ENCODE results near the gene DOCK8.

DNA sequence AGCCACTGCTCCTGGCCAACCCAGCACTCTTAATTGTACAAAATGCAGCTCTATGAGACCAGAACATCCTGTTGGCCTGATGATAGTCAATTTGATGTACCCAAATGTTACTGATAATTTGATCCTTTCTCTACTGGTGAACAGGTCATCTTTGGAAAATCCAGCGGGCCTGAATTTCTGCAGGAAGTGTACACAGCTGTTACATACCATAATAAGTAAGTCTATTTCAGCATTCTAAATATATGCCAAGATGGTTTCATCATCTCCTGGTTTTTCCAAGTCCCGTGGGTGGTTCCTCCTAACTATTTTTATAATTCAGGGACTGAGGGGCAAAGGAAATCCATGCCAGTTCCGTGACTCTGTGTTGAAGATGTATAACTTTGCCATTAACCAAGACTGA lies 155.4 kb downstream of the DOCK8 start:
- TF ChIP-seq, protein P1, sequence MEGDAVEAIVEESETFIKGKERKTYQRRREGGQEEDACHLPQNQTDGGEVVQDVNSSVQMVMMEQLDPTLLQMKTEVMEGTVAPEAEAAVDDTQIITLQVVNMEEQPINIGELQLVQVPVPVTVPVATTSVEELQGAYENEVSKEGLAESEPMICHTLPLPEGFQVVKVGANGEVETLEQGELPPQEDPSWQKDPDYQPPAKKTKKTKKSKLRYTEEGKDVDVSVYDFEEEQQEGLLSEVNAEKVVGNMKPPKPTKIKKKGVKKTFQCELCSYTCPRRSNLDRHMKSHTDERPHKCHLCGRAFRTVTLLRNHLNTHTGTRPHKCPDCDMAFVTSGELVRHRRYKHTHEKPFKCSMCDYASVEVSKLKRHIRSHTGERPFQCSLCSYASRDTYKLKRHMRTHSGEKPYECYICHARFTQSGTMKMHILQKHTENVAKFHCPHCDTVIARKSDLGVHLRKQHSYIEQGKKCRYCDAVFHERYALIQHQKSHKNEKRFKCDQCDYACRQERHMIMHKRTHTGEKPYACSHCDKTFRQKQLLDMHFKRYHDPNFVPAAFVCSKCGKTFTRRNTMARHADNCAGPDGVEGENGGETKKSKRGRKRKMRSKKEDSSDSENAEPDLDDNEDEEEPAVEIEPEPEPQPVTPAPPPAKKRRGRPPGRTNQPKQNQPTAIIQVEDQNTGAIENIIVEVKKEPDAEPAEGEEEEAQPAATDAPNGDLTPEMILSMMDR (IDR thresholded peaks at IDR 0.05): no peak
- no peak for TF ChIP-seq POLR2A (IDR thresholded peaks at IDR 0.05)
